Pulmonary artery endothelial cell (primary cell): ENCODE data around the gene ZNF653. TPM values are rescaled to one million over a fixed set of nuclear protein-coding genes. Genes with fewer than 3 reads are reported as not detected.

Experiments
- DNase-seq: peaks from one replicate; pipeline ENCODE4 v3.0.0-alpha.2; 2011; ENCODE audit warnings: low read depth, low spot score
- total RNA-seq: library from RNA; depleted of rRNA; stranded (reverse); fragments of >200 nt; gene quantifications from 2 replicates; pipeline ENCODE4 v1.2.3, GENCODE V29; 2014

The ZNF653 gene
- total RNA-seq, 1 donor from 2014 or later, result 5.5 TPM

GRCh38 chr19:11513946-11514345 lies 8.3 kb upstream of the ZNF653 start:
- DNase-seq, result no peak

GRCh38 chr19:11510444-11510843 lies 4.8 kb upstream of the ZNF653 start:
- no peak for DNase-seq

DNA sequence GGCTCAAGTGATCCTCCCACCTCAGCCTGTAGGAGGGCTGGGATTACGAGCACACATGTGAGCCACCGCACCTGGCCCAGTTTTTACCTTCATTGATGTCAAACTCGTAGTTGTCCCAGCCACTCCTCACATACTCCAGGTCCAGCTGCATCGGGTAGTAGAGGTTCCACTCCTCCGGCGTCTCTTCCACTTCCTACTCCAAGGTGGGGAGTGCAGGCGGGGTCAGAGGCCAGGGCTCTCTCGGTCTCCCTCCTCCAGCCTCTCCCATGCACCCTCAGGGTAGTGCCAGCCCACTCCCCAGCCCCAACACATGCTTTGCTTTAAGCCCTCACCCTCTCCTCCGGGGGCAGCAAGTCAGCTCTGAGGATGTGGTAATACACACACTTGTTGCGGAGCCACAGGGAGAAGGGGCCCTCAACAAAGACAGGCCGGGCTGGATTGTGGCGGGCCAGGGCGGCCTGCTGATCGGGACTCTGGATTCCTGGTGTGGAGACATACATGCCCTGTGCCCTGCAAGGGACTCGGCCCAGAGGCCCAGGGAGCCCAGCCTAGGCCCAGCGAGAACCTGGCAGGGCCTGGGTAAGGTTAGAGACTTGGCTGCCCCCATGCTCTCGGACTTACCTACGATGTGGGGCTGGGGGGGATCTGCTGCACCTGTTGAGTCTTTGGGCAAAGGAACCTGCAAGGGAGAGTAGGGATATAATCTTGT lies 1.9 kb upstream of the ZNF653 start:
- DNase-seq, result no peak

- DNase-seq, result no peak
These were observed 1.3 kb upstream of the ZNF653 start for GRCh38 chr19:11506967-11507366.

GRCh38 chr19:11506101-11506555 lies 489 bp upstream of the ZNF653 start:
- no peak for DNase-seq

DNA sequence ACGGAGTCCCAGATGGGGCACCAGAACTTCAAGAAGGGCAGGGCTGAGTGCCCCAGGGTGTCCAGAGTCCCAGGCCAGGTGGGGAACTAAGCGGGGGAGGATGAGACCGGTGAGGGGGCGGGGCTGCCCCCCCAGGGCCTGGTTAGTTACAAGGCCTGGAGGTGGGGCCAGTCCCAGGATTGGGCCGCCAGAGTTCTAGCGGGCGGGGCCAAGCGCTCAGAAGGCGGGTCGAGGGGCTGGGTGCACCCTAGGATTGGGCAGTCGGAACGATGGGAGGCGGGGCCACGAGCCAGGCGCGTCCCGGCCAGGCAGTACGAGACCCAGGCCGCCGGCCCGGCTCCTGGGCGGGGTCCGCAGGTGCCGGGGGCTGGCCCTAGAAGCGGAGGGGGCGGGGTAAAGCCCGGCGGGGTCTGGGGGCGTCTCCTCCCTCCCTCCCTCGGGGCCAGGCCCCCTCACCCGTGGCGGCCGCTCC lies 571 bp downstream of the ZNF653 start:
- DNase-seq, result peak; percentile 81

- no peak for DNase-seq
These were observed 1.1 kb downstream of the ZNF653 start for GRCh38 chr19:11504502-11505031.

GRCh38 chr19:11499890-11500420 lies 5.7 kb downstream of the ZNF653 start:
- no peak for DNase-seq

DNA sequence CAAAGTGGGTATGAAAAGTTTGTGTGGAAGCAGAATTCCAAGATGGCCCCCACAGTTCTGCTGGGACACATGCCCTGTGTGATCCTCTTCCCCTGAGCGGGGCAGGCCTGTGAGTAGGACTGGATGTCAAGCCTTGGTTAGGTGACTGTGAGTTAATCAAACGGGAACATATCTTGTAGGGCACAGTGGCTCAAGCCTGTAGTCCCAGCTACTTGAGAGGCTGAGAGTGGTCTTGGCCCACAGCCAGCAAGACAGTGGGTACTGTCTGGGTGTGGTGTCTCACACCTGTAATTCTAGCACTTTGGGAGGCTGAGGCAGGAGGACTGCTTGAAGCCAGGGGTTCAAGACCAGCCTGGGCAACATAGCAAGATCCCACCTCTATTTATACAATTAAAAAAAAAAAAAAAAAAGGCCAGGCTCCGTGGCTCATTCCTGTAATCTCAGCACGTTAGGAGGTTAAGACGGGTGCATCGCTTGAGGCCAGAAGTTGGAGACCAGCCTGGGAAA lies 6.4 kb downstream of the ZNF653 start:
- no peak for DNase-seq

DNA sequence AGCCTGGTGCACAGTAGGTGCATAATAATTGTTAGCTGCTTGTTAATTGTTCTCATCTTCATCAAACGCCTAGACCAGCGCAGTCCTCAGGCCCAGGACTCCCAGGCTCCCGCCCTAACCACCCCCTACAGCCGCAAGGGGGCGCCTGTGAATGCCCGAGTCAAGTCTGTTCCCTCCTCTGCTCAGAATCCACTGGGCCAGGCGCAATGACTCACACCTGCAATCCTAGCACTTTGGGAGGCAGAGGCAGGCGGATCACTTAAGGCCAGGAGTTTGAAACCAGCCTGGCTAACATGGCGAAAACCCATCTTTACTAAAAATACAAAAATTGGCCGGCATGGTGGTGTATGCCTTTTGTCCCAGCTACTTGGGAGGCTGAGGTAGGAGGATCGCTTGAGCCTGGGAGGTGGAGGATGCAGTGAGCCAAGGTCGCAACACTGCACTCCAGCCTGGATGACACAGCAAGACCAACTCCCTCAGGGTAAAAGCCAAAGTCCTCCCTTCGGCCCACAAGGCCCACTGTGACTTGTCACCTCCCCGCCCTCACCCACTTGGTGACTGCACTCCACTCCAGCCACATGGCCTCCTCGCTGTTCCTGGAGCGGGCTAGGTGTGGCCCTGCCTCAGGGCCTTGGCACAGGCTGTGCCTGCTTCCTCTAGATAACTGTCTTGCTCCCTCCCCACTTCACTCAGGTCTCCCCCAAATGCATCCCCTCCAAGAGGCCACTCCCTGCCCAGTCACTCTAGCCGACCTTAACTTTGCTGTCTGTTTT lies 9.1 kb downstream of the ZNF653 start:
- DNase-seq, result peak; percentile 33

DNA sequence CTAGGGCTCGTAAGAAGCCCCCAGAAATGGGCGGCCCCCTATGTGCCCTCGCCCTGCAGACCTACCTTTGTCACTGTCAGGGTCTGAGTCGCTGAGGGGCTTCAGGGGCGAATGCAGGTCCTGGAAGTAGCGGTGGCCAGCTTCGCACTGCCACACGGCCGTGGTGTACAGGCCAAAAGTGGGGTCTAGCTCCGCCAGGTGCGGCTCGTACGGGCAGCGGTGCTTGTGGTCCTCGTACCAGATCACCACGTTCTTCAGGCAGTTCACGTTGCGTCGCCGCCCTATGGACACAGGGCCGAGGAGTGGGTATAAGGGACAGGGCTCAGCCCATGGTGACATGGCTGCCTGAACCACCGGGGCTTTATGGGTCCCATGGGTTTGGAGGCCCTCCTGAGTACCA lies 9.8 kb downstream of the ZNF653 start:
- DNase-seq, result no peak

DNA sequence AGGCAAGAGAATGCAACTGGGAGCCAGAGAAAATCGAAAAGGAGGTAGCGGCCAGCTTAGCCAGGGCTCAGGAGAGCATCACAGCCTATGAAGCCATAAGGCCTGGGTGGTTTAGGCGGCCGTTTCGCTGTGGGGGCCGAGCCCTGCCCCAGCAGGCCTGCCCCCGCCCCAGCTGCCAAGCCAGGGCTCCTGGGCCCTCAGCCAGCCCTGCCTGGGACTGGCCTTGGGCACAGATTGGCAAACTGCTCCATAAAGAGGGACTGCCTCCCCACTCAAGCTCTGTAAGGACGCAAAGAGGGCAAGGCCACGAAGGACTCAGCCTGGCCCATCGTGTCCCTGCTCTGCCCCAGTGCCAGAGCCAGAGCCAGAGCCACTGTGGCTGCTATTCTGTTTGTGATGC lies 10.2 kb downstream of the ZNF653 start:
- DNase-seq, result no peak

- no peak for DNase-seq
These were observed 10.9 kb downstream of the ZNF653 start for GRCh38 chr19:11494634-11495285.

- DNase-seq, result no peak
These were observed 16.3 kb downstream of the ZNF653 start for GRCh38 chr19:11489378-11489777.

DNA sequence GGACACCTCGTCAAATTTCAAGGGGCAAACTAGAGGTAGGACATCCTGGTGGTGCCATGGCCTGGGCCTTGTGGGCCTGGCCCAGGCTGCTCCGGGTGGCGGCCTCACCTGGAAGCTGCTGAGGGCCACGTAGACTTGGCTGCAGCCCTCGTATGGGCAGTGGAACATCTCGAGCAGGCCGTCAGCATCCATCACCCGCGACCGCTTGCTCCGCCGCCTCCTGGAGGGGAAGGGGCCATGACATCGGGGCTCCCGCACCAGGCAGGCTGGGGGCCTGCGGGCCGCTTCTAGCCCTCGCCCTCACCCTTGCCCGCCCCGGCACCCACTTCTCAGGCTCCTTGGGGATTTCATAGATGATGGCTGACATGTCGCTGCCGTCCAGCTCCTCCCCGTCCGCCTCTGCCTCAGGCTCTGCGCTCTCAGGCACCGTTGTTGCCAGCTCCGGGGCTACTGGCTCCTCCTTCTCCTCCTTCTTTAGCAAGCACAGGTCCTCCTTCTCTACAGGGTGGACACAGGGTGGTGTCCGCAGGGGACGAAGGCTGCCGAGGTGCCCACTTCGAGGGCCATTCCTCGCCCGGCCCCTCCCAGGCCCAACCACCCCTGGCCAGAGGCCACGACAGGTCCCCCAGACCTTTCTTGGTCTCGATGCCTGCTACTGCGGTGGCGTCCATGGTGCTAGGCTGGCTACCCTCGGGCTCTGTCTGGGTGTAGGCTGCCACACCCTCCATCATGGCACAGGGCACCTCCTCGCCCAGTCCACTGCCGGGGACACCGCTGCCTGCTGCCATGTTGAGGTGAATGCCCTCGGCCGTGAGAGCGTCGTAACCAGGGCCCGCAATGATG lies 18.8 kb downstream of the ZNF653 start:
- DNase-seq, result no peak

GRCh38 chr19:11485245-11485837 lies 20.3 kb downstream of the ZNF653 start:
- no peak for DNase-seq

- DNase-seq, result no peak
These were observed 22.1 kb downstream of the ZNF653 start for GRCh38 chr19:11483366-11484111.

GRCh38 chr19:11482384-11483050 lies 23.1 kb downstream of the ZNF653 start:
- peak; percentile 54 for DNase-seq
